H9 (cell line): ENCODE measurements around the gene OR1J1. TPM values are rescaled to one million over a fixed set of nuclear protein-coding genes. Genes with fewer than 3 reads are reported as not detected.

ENCODE experiments used
- DNase-seq: peaks from one replicate; pipeline ENCODE4 v3.0.0-alpha.2; 2017
- H2AFZ ChIP-seq: one replicate; pipeline ENCODE4 v1.6.1; 2013; ENCODE audit warnings: mild to moderate bottlenecking, low read length, control low read depth, moderate library complexity
- H2AK5ac ChIP-seq: 2 replicates; pipeline ENCODE4 v1.6.1; 2013; ENCODE audit warnings: low read length, control low read depth, mixed read lengths; ENCODE audit not compliant: insufficient read length
- H2BK120ac ChIP-seq: one replicate; pipeline ENCODE4 v1.6.1; 2013; ENCODE audit warnings: low read depth, mild to moderate bottlenecking, low read length, control low read depth, inconsistent platforms; ENCODE audit not compliant: poor library complexity, severe bottlenecking
- H2BK12ac ChIP-seq: 2 replicates; pipeline ENCODE4 v1.6.1; 2013; ENCODE audit warnings: low read length, control low read depth, mixed read lengths, low read depth; ENCODE audit not compliant: insufficient read length
- H2BK15ac ChIP-seq: 2 replicates; pipeline ENCODE4 v1.6.1; 2013; ENCODE audit warnings: low read depth, low read length, control low read depth
- H2BK20ac ChIP-seq: one replicate; pipeline ENCODE4 v1.6.1; 2013; ENCODE audit warnings: low read depth, mild to moderate bottlenecking, low read length, control low read depth, inconsistent platforms; ENCODE audit not compliant: poor library complexity, severe bottlenecking
- H2BK5ac ChIP-seq: 2 replicates; pipeline ENCODE4 v1.6.1; 2013; ENCODE audit warnings: low read length, control low read depth, mixed read lengths; ENCODE audit not compliant: insufficient read length
- H3K14ac ChIP-seq: 2 replicates; pipeline ENCODE4 v1.6.1; 2013; ENCODE audit warnings: low read length, control low read depth; ENCODE audit not compliant: insufficient read depth
- H3K18ac ChIP-seq: 2 replicates; pipeline ENCODE4 v1.6.1; 2013; ENCODE audit warnings: low read depth, mild to moderate bottlenecking, mixed read lengths, low read length, control low read depth; ENCODE audit not compliant: insufficient read length
- H3K23ac ChIP-seq: 2 replicates; pipeline ENCODE4 v1.6.1; 2013; ENCODE audit warnings: low read length, control low read depth, mixed read lengths, low read depth; ENCODE audit not compliant: insufficient read length
- H3K23me2 ChIP-seq: 2 replicates; pipeline ENCODE4 v1.6.1; 2013; ENCODE audit warnings: low read depth, mild to moderate bottlenecking, mixed read lengths, low read length, control low read depth; ENCODE audit not compliant: insufficient read length, poor library complexity, severe bottlenecking
- H3K27ac ChIP-seq: 2 replicates; pipeline ENCODE4 v1.5.1; 2013; ENCODE audit warnings: low read length, control low read depth, mixed read lengths, low read depth; ENCODE audit not compliant: insufficient read length
- H3K27me3 ChIP-seq: 2 replicates; pipeline ENCODE4 v1.6.1; 2013; ENCODE audit warnings: low read length, control low read depth, inconsistent platforms; ENCODE audit not compliant: insufficient read depth
- H3K4ac ChIP-seq: 2 replicates; pipeline ENCODE4 v1.6.1; 2013; ENCODE audit warnings: low read depth, mild to moderate bottlenecking, control low read depth, inconsistent platforms, low read length, moderate library complexity
- H3K4me1 ChIP-seq: 2 replicates; pipeline ENCODE4 v1.6.1; 2013; ENCODE audit warnings: low read length, control low read depth, inconsistent platforms; ENCODE audit not compliant: insufficient read depth
- H3K4me2 ChIP-seq: 2 replicates; pipeline ENCODE4 v1.6.1; 2013; ENCODE audit warnings: low read length, control low read depth, mixed read lengths; ENCODE audit not compliant: insufficient read length, insufficient read depth
- H3K56ac ChIP-seq: 2 replicates; pipeline ENCODE4 v1.6.1; 2013; ENCODE audit warnings: low read depth, mild to moderate bottlenecking, mixed read lengths, low read length, control low read depth; ENCODE audit not compliant: insufficient read length
- H3K79me1 ChIP-seq: 2 replicates; pipeline ENCODE4 v1.6.1; 2013; ENCODE audit warnings: low read depth, mild to moderate bottlenecking, moderate library complexity, low read length, control low read depth, inconsistent platforms; ENCODE audit not compliant: insufficient read depth, poor library complexity, severe bottlenecking
- H3K79me2 ChIP-seq: 2 replicates; pipeline ENCODE4 v1.6.1; 2013; ENCODE audit warnings: low read length, control low read depth, inconsistent platforms; ENCODE audit not compliant: insufficient read depth
- H3K9ac ChIP-seq: 2 replicates; pipeline ENCODE4 v1.6.1; 2013; ENCODE audit warnings: low read length, control low read depth, mixed read lengths; ENCODE audit not compliant: insufficient read length; ENCODE audit errors: extremely low read depth
- H3K9me3 ChIP-seq: one replicate; pipeline ENCODE4 v1.6.1; 2013; ENCODE audit warnings: low read depth, low read length, inconsistent platforms; ENCODE audit not compliant: control insufficient read depth
- H3T11ph ChIP-seq: one replicate; pipeline ENCODE4 v1.6.1; 2013; ENCODE audit warnings: mild to moderate bottlenecking, low read length, control low read depth, inconsistent platforms
- H4K20me1 ChIP-seq: one replicate; pipeline ENCODE4 v1.6.1; 2013; ENCODE audit not compliant: control insufficient read depth, insufficient read length, insufficient read depth
- H4K5ac ChIP-seq: 2 replicates; pipeline ENCODE4 v1.6.1; 2013; ENCODE audit warnings: low read depth, mild to moderate bottlenecking, mixed read lengths, low read length, control low read depth; ENCODE audit not compliant: insufficient read length
- H4K8ac ChIP-seq: replicated peaks from 2 replicates; pipeline ENCODE4 v1.6.1; 2013; ENCODE audit warnings: low read length, control low read depth, mixed read lengths, low read depth; ENCODE audit not compliant: insufficient read length
- H4K91ac ChIP-seq: 2 replicates; pipeline ENCODE4 v1.6.1; 2013; ENCODE audit warnings: low read depth, mild to moderate bottlenecking, moderate library complexity, mixed read lengths, low read length, control low read depth; ENCODE audit not compliant: insufficient read length
- H3K27ac Mint-ChIP-seq, 3 experiments: 2 replicates in 2 of 3; 3 replicates in 1 of 3; pipeline ENCODE4 v1.8.0; 2020 to 2021; ENCODE audit warnings: mixed read lengths in 3 of 3, mild to moderate bottlenecking in 1 of 3, moderate library complexity in 1 of 3
- H3K27me3 Mint-ChIP-seq: 2 replicates; pipeline ENCODE4 v1.8.0; 2021; ENCODE audit warnings: low read depth, mild to moderate bottlenecking, moderate library complexity, mixed read lengths
- H3K36me3 Mint-ChIP-seq, 3 experiments: 2 replicates in 2 of 3; 3 replicates in 1 of 3; pipeline ENCODE4 v1.8.0; 2020 to 2021; ENCODE audit warnings: low read depth in 3 of 3, mixed read lengths in 3 of 3; ENCODE audit not compliant: insufficient read depth in 1 of 3
- H3K4me1 Mint-ChIP-seq, 2 experiments: 2 replicates each; pipeline ENCODE4 v1.8.0; 2020; ENCODE audit warnings: mixed read lengths in 2 of 2
- H3K4me3 Mint-ChIP-seq, 2 experiments: 2 replicates in 1 of 2; 3 replicates in 1 of 2; pipeline ENCODE4 v1.8.0; 2020 to 2021; ENCODE audit warnings: mild to moderate bottlenecking in 2 of 2, mixed read lengths in 2 of 2, moderate library complexity in 1 of 2
- H3K9me3 Mint-ChIP-seq, 2 experiments: 2 replicates in 1 of 2; 3 replicates in 1 of 2; pipeline ENCODE4 v1.8.0; 2020; ENCODE audit warnings: mild to moderate bottlenecking in 2 of 2, mixed read lengths in 2 of 2, moderate library complexity in 1 of 2
- CTCF ChIP-seq: fragments of 200-600 bp; sonication (generic); conservative IDR thresholded peaks from 3 replicates; pipeline ENCODE4 v1.8.0; 2021; ENCODE audit warnings: antibody characterized with exemption, mild to moderate bottlenecking
- WGBS: extraction: QIAGEN DNeasy Blood & Tissue Kit; methylation state at CpG from one replicate; pipeline ENCODE4 v1.1.7; 2013; ENCODE audit warnings: missing lambda C conversion rate, low lambda C conversion rate, mixed read lengths; ENCODE audit not compliant: insufficient read length; ENCODE audit errors: extremely low coverage; 5-methylcytosine and 5-hydroxymethylcytosine counted together
- total RNA-seq: library from RNA; stranded (reverse); gene quantifications from 2 replicates; pipeline ENCODE4 v1.2.1, GENCODE V29; 2021

Gene OR1J1
- total RNA-seq, 1 experiment from 2014 or later = not detected

GRCh38 chr9:122526602-122527001, 48.9 kb upstream of the OR1J1 start:
- no peak overlapping the region for H3K18ac ChIP-seq
- no peak for TF ChIP-seq CTCF

More at GRCh38 chr9:122526602-122527001, 48.9 kb upstream of the OR1J1 start:
- no peak overlapping the region for H4K91ac ChIP-seq
- no peak overlapping the region for H2BK15ac ChIP-seq
- Mint-ChIP-seq H3K27ac (no peak overlapping the region), H3K36me3 (peaks cover 0 to 22% (median 0%) of the 10 kb centered on the region in 3 experiments; a peak in 5 of 7 replicates), H3K4me1 (no peaks in the 10 kb centered on the region), H3K27me3 (peaks cover 3% of the 10 kb centered on the region; the same call in 1 of the 2 replicates), H3K9me3 (peaks cover 74 to 80% of the 10 kb centered on the region in 2 experiments), H3K4me3 (no peak overlapping the region)
- no peaks in the 10 kb centered on the region for H4K20me1 ChIP-seq
- no peaks in the 10 kb centered on the region; the same call in 1 of the 2 replicates for H3K79me2 ChIP-seq
- no CpG with 5 or more reads among the region's 10 CpGs for WGBS
- no peak overlapping the region for H3K4me2 ChIP-seq
- no peak overlapping the region for H2BK12ac ChIP-seq
- H3K23me2 ChIP-seq = no peaks in the 10 kb centered on the region
- H3K23ac ChIP-seq = no peak overlapping the region
- peaks cover 75% of the 10 kb centered on the region for H3K9me3 ChIP-seq
- H3K4ac ChIP-seq = no peak overlapping the region
- DNase-seq = no peak
- H2AK5ac ChIP-seq = no peak overlapping the region
- H3K27me3 ChIP-seq = no peaks in the 10 kb centered on the region
- no peak overlapping the region for H2AFZ ChIP-seq
- no peaks in the 10 kb centered on the region for H3K4me1 ChIP-seq
- no peak overlapping the region for H3K27ac ChIP-seq
- no peak overlapping the region for H2BK5ac ChIP-seq
- H4K8ac ChIP-seq = no peak overlapping the region
- H3K56ac ChIP-seq = no peak overlapping the region
- no peak overlapping the region for H3K9ac ChIP-seq
- no peak overlapping the region for H2BK20ac ChIP-seq
- no peaks in the 10 kb centered on the region for H3K79me1 ChIP-seq
- no peak overlapping the region for H3K14ac ChIP-seq
- no peak overlapping the region for H2BK120ac ChIP-seq
- no peak overlapping the region for H4K5ac ChIP-seq
- H3T11ph ChIP-seq = no peak overlapping the region
